Right lobe of liver (tissue), 6 donors: ENCODE measurements around the gene WFIKKN1. TPM values are rescaled to one million over a fixed set of nuclear protein-coding genes. Genes with fewer than 3 reads are reported as not detected.

Experiments
- ATAC-seq, 4 donors: fragments of 200-7000 bp; cut with Tn5 transposase; one replicate each; pipeline ENCODE4 v1.9.1; 2020; ENCODE audit warnings: mild to moderate bottlenecking in 4 of 4, moderate library complexity in 4 of 4
- DNase-seq, 3 donors: peaks; one replicate each; pipeline ENCODE4 v3.0.0-alpha.2; 2020
- H3K27ac ChIP-seq, 3 donors: fragments of 200-600 bp; one replicate each; pipeline ENCODE4 v1.8.0; 2022
- H3K27me3 ChIP-seq, 2 donors: fragments of 200-600 bp; one replicate each; pipeline ENCODE4 v1.8.0; 2022
- H3K36me3 ChIP-seq, 4 donors: fragments of 200-600 bp; sonication (generic) in 1 of 4; one replicate each; pipeline versions ENCODE4 v1.5.1 to v1.8.0; 2017 to 2022; ENCODE audit warnings: control low read depth in 1 of 4
- H3K4me1 ChIP-seq, 4 donors: fragments of 200-600 bp; sonication (generic) in 1 of 4; one replicate each; pipeline versions ENCODE4 v1.5.1 to v1.8.0; 2017 to 2022; ENCODE audit warnings: control low read depth in 1 of 4
- H3K4me3 ChIP-seq, 3 donors: fragments of 200-600 bp; one replicate each; pipeline ENCODE4 v1.8.0; 2022
- H3K9me3 ChIP-seq, 4 donors: fragments of 200-600 bp; sonication (generic) in 1 of 4; one replicate each; pipeline versions ENCODE4 v1.5.1 to v1.8.0; 2017 to 2022; ENCODE audit warnings: control low read depth in 1 of 4
- POLR2A ChIP-seq: fragments of 450-650 bp; IDR thresholded peaks from one replicate; pipeline ENCODE4 v1.6.1; 2017; ENCODE audit warnings: antibody characterized with exemption, mild to moderate bottlenecking
- whole genome bisulfite sequencing: methylation state at CpG from one replicate; pipeline ENCODE4 v1.1.6; 2018; ENCODE audit warnings: low coverage, low lambda C conversion rate; ENCODE audit not compliant: insufficient coverage; ENCODE audit errors: missing lambda C conversion rate; 5-methylcytosine and 5-hydroxymethylcytosine counted together
- intact Hi-C, 2 donors: fragments of 100-400 bp; cut with DNase I; formaldehyde crosslinking; loops; one replicate each; pipeline versions ENCODE4 v1.11.2 to v1.14.1; 2022
- total RNA-seq, 6 experiments: library from RNA; depleted of rRNA in 2 of 6; stranded (reverse); fragments of >200 nt in 2 of 6; fragmentation: NEBNext Ultra II Directional in 3 of 6; extraction: Animal tissue kit (Norgen Biotek cat#: 25700) in 3 of 6; gene quantifications; one replicate each; pipeline versions ENCODE4 v1.1.0 to v1.2.4, GENCODE V29; 2016 to 2023
- TF ChIP-seq, protein P1 (sequence below), 4 donors: fragments of 200-600 bp in 3 of 4; fragments of 450-650 bp in 1 of 4; IDR thresholded peaks; one replicate each; pipeline versions ENCODE4 v1.5.1 to v1.8.0; 2016 to 2022; ENCODE audit warnings: antibody characterized with exemption in 4 of 4, mild to moderate bottlenecking in 2 of 4
- donor health status: DM: no; HTN: yes; CAD: no.
- donor health status: DM: no; HTN: no; CAD: no.
- donor health status: DM: no; HTN: no; CAD: no.
- donor health status: DM: no; HTN: yes; CAD: no.
- donor health status: DM: no; HTN: yes; CAD: no.

The WFIKKN1 gene
- total RNA-seq, 6 experiments from 2014 or later, result 0.43 to 0.70 (median 0.56) TPM

DNA sequence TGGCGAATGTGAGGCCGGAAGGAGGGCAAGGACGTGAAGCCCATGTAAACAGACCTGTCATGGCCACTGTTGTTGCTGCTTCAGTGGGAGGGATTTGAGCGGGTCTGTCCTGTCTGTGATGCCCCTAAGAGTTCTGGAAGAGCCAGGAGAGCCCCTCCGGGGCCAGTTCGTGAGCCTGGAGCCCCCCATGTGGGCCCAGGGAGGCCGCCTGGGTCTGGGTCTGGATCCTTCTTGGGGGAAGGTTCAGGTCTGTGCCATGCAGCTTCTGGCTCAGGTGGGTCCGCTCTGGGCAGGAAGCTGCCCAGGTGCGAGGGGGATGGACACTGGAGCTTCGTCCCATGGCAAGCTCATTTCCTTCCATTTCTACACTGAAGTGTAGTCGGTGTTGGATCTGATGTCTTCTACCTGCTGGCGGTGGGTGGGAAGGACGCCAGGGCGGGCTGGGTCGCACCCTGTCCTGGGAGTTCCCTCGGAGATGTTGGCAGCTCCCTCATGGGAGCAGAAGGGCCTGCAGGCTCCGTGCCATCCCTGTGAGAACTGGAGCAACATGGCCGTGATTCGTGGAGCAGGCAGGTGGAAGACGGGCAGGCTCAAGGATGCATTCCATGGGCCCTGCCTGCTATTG is 11.2 kb upstream of the WFIKKN1 start:
- no peak overlapping the region for H3K27ac ChIP-seq
- no CpG with 5 or more reads among the region's 20 CpGs for WGBS
- no peaks in the 10 kb centered on the region for H3K27me3 ChIP-seq
- no peaks in the 10 kb centered on the region for H3K36me3 ChIP-seq
- H3K4me3 ChIP-seq, result no peak overlapping the region
- intact Hi-C loops, result no loop called here
- ATAC-seq, result no peak
- DNase-seq, result no peak
- TF ChIP-seq, protein P1, sequence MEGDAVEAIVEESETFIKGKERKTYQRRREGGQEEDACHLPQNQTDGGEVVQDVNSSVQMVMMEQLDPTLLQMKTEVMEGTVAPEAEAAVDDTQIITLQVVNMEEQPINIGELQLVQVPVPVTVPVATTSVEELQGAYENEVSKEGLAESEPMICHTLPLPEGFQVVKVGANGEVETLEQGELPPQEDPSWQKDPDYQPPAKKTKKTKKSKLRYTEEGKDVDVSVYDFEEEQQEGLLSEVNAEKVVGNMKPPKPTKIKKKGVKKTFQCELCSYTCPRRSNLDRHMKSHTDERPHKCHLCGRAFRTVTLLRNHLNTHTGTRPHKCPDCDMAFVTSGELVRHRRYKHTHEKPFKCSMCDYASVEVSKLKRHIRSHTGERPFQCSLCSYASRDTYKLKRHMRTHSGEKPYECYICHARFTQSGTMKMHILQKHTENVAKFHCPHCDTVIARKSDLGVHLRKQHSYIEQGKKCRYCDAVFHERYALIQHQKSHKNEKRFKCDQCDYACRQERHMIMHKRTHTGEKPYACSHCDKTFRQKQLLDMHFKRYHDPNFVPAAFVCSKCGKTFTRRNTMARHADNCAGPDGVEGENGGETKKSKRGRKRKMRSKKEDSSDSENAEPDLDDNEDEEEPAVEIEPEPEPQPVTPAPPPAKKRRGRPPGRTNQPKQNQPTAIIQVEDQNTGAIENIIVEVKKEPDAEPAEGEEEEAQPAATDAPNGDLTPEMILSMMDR (IDR thresholded peaks at IDR 0.05), result no peak
- no peak for TF ChIP-seq POLR2A
- H3K9me3 ChIP-seq, result no peaks in the 10 kb centered on the region
- H3K4me1 ChIP-seq, result peaks cover 0 to 15% (median 3%) of the 10 kb centered on the region in 4 donors

DNA sequence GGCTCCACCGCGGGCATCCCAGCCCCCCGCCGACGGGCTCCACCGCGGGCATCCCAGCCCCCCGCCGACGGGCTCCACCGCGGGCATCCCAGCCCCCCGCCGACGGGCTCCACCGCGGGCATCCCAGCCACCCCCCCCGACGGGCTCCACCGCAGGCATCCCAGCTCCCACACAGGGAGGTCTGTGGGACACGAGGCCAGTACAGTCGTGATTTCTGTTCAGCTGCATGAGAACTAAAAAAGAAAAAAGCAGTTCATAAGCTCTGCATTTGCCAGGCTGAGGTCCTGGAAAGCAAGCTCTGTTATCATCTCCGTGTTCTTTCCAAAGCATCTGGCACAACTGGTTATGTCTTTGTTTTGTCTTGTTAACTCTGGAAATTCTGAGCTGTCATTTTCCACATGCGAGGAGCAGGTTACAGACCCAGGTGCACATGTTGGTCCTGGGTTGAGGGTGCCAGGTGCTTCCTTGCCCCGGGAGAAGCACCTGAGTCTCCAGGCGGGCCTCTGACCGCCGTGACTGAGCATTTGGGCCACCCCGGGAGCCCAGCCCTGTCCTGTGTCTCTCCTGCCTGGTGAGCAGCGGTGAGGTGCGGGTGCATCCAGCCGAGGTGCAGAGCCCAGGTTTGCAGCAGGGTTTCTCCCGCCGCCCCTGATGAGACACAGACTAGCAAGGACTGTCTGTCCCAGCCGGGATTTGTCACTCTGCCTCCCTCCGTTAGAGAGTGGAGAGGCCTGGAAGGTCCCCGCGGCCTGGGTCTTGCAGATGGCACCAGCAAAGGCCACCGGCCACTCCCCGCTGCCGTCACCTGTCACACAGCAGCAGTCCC is 9.9 kb upstream of the WFIKKN1 start:
- Histone ChIP-seq H3K36me3 (peaks cover 0 to 7% (median 0%) of the 10 kb centered on the region in 4 donors), H3K27ac (no peak overlapping the region), H3K4me1 (peaks cover 0 to 15% (median 1%) of the 10 kb centered on the region in 4 donors), H3K9me3 (no peaks in the 10 kb centered on the region), H3K4me3 (no peak overlapping the region), H3K27me3 (no peaks in the 10 kb centered on the region)
- no peak for TF ChIP-seq POLR2A
- TF ChIP-seq, protein P1 (IDR thresholded peaks at IDR 0.05), result no peak
- no peak for ATAC-seq
- intact Hi-C loops, result no loop called here
- WGBS, result 68% methylated on average over 4 of the region's 41 CpGs
- DNase-seq, result no peak

DNA sequence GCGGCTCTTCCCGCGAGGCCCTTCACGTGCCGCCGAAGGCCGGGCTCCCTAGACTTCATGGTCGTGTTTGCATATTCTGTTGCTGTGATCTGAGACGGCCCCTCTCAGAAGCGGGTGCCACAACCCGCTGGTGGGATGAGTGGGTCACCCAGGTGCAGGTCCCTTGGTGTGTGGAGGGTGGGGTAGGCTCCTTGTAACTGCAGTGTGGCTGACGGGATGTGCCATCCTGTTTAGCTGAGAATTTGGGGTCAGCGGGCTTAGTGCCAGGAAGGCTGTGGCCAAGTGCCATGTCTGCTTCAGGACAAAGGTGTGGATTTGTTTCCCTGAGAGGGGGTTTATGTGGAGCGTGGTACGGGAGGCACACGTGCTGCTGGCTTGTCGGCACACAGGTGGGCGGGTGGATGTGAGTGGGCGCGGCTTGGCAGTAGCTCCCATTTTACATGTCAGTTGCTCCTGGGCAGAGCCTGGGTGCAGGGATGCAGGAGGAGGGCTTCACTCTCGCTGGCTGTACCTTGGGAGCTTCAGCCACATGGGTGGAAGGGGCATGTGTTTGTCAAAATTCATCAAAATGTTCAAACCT is 9.2 kb upstream of the WFIKKN1 start:
- peaks cover 0 to 12% (median 0%) of the 10 kb centered on the region in 4 donors for H3K4me1 ChIP-seq
- H3K4me3 ChIP-seq, result no peak overlapping the region
- 68% methylated on average over 8 of the region's 21 CpGs for WGBS
- no peaks in the 10 kb centered on the region for H3K9me3 ChIP-seq
- H3K27ac ChIP-seq, result no peak overlapping the region
- ATAC-seq, result no peak
- no peak for DNase-seq
- no peaks in the 10 kb centered on the region for H3K27me3 ChIP-seq
- H3K36me3 ChIP-seq, result peaks cover 0 to 9% (median 0%) of the 10 kb centered on the region in 4 donors
- no peak for TF ChIP-seq POLR2A
- TF ChIP-seq, protein P1 (IDR thresholded peaks at IDR 0.05), result no peak
- intact Hi-C loops, result no loop called here

DNA sequence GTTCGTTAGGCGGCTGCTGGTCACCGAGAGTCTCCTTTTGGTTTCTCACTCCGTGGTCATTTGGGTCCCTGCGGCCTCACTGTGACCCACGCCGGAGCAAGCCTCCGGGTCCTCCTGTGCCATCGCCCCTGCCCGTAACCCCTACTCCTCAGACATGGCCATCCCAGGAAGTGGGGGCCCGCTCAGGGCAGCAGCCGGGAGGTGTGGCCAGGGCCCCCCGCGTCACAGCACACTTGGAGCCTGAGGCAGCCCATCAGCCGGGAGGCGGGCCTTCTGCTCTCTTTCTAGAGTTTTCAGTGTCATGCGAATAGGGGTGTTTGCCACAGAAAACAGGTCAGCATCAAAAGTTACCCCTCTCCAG is 7.9 kb upstream of the WFIKKN1 start:
- H3K4me1 ChIP-seq, result peaks cover 0 to 6% (median 2%) of the 10 kb centered on the region in 4 donors
- 97% methylated on average over 12 of the region's 17 CpGs for WGBS
- TF ChIP-seq POLR2A, result no peak
- TF ChIP-seq, protein P1 (IDR thresholded peaks at IDR 0.05), result no peak
- DNase-seq (no peak), ATAC-seq (no peak)
- H3K9me3 ChIP-seq, result no peaks in the 10 kb centered on the region
- intact Hi-C loops, result no loop called here
- no peak overlapping the region for H3K4me3 ChIP-seq
- H3K36me3 ChIP-seq, result peaks cover 0 to 9% (median 0%) of the 10 kb centered on the region in 4 donors
- H3K27me3 ChIP-seq, result no peaks in the 10 kb centered on the region
- H3K27ac ChIP-seq, result no peak overlapping the region
